RWPE2 (cell line): ENCODE measurements around the gene POLH.
"Not testable (repeated sequence)": the region's sequence is repeated elsewhere in the genome, so short reads cannot be mapped to it uniquely, and the experiment has no call there.

ENCODE experiments used
- ATAC-seq: fragments of 200-7000 bp; cut with Tn5 transposase; 3 replicates; pipeline ENCODE4 v1.9.1; 2021; ENCODE audit warnings: low read depth
- DNase-seq: peaks from one replicate; pipeline ENCODE4 v3.0.0-alpha.2; 2020; ENCODE audit warnings: low spot score
- H3K27ac ChIP-seq: fragments of 450-650 bp; 2 replicates; pipeline ENCODE4 v1.5.1; 2017; ENCODE audit warnings: mild to moderate bottlenecking; ENCODE audit not compliant: poor library complexity, severe bottlenecking
- H3K27me3 ChIP-seq: fragments of 250-450 bp; sonication (Bioruptor Pico); 2 replicates; pipeline ENCODE4 v1.5.1; 2021; ENCODE audit warnings: mild to moderate bottlenecking, moderate library complexity; ENCODE audit not compliant: insufficient read depth, poor library complexity, severe bottlenecking
- H3K36me3 ChIP-seq: fragments of 250-450 bp; sonication (Bioruptor Pico); 2 replicates; pipeline ENCODE4 v1.5.1; 2020; ENCODE audit warnings: low read depth, mild to moderate bottlenecking, moderate library complexity
- H3K4me1 ChIP-seq: fragments of 250-450 bp; sonication (Bioruptor Pico); 2 replicates; pipeline ENCODE4 v1.5.1; 2021; ENCODE audit warnings: mild to moderate bottlenecking, moderate library complexity; ENCODE audit not compliant: insufficient read depth, poor library complexity, severe bottlenecking
- H3K4me3 ChIP-seq: fragments of 250-450 bp; sonication (Bioruptor Pico); 2 replicates; pipeline ENCODE4 v1.5.1; 2021; ENCODE audit warnings: mild to moderate bottlenecking, moderate library complexity; ENCODE audit not compliant: severe bottlenecking
- H3K9me3 ChIP-seq: fragments of 250-450 bp; sonication (Bioruptor Pico); 2 replicates; pipeline ENCODE4 v1.5.1; 2021; ENCODE audit warnings: mild to moderate bottlenecking, moderate library complexity; ENCODE audit not compliant: severe bottlenecking
- CTCF ChIP-seq: fragments of 450-650 bp; IDR thresholded peaks from one replicate; pipeline ENCODE4 v1.5.1; 2017; ENCODE audit warnings: mild to moderate bottlenecking, moderate library complexity; ENCODE audit not compliant: poor library complexity, severe bottlenecking

The POLH gene

GRCh38 chr6:43645613-43645964 lies 69.6 kb downstream of the POLH start:
- H3K27me3 ChIP-seq: no peaks in the 10 kb centered on the region
- H3K4me1 ChIP-seq: no peaks in the 10 kb centered on the region
- H3K27ac ChIP-seq: peak overlapping the region; percentile 14
- ATAC-seq (peak; percentile 22; the same call in 1 of the 3 replicates), DNase-seq (no peak)
- no peaks in the 10 kb centered on the region for H3K9me3 ChIP-seq
- no peak for TF ChIP-seq CTCF
- H3K36me3 ChIP-seq: peaks cover 17% of the 10 kb centered on the region
- peak overlapping the region; percentile 26 for H3K4me3 ChIP-seq

DNA sequence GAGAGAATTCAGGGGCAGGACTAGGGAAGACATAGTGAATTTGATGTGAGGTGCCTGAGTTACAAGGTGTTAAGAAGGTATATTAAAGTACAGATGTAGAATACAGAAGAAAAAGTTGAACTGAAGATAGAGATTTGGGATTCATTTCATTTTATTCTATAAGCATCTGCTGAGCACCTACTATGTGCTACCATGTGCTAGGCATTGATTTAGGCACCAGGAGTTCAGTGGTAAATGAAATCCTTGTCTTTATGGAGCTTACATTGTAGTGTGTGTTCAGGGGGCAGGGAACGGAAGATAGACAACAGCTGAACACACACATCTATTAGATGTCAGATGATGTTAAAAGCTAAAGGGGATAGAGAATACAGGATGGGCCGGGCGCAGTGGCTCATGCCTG lies 71.6 kb downstream of the POLH start:
- no peaks in the 10 kb centered on the region for H3K27me3 ChIP-seq
- no peak for ATAC-seq
- H3K4me3 ChIP-seq: no peak overlapping the region
- TF ChIP-seq CTCF: no peak
- H3K36me3 ChIP-seq: 0 out of 2 replicates have a peak, but pooled peaks cover 1% of the 10 kb centered on the region
- no peaks in the 10 kb centered on the region for H3K9me3 ChIP-seq
- no peak overlapping the region for H3K27ac ChIP-seq
- DNase-seq: no peak
- no peaks in the 10 kb centered on the region for H3K4me1 ChIP-seq

DNA sequence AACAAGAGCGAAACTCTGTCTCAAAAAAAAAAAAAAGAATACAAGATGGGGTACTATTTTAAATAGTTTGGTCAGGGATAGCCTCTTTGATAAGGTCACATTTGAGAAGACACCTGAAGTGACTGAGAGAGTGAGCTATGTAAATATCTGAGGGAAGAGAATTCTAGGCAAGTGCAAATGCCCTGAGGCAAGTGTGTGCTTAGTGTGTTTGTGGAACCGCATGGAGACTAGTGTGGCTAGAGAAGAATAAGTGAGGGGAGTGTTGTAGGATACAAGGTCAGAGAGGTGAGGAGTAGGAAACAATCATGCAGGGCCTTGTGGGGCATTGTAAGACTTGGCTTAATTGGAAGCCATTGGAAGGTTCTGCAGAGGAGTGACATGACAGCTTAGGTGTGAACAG lies 72.3 kb downstream of the POLH start:
- H3K27ac ChIP-seq: no peak overlapping the region
- no peak overlapping the region for H3K4me3 ChIP-seq
- no peaks in the 10 kb centered on the region for H3K36me3 ChIP-seq
- no peaks in the 10 kb centered on the region for H3K4me1 ChIP-seq
- H3K9me3 ChIP-seq: no peaks in the 10 kb centered on the region
- H3K27me3 ChIP-seq: no peaks in the 10 kb centered on the region
- TF ChIP-seq CTCF: no peak
- DNase-seq (no peak), ATAC-seq (no peak)

DNA sequence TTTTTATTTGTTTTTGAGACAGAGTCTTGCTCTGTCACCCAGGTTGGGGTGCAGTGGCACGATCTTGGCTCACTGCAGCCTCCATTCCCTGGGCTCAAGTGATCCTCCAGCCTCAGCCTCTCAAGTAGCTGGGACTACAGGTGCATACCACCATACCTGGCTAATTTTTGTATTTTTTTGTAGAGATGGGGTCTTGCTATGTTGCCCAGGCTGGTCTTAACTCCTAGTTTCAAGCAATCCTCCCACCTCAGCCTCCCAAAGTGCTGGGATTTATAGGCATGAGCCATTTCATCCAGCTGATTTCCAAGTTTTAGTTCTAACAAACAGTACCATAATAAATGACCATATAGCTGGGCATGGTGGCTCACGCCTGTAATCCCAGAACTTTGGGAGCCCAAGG lies 76.8 kb downstream of the POLH start:
- not testable (repeated sequence) for DNase-seq, ATAC-seq, H3K36me3 ChIP-seq

GRCh38 chr6:43657221-43657802 lies 81.3 kb downstream of the POLH start:
- ATAC-seq (no peak), DNase-seq (no peak)
- no peak overlapping the region for H3K4me3 ChIP-seq
- no peak for TF ChIP-seq CTCF
- no peaks in the 10 kb centered on the region for H3K4me1 ChIP-seq
- no peaks in the 10 kb centered on the region for H3K27me3 ChIP-seq
- no peaks in the 10 kb centered on the region for H3K36me3 ChIP-seq
- H3K27ac ChIP-seq: no peak overlapping the region
- no peaks in the 10 kb centered on the region for H3K9me3 ChIP-seq

More for the DNA sequence above, 76.8 kb downstream of the POLH start:
- not testable (repeated sequence) for H3K4me1 ChIP-seq, H3K9me3 ChIP-seq, H3K27me3 ChIP-seq, H3K4me3 ChIP-seq, H3K27ac ChIP-seq
